SK-N-MC (cell line): ENCODE measurements around the gene NBEA.

ENCODE experiments used
- EZH2 ChIP-seq: fragments of 200-600 bp; sonication (generic); IDR thresholded peaks from one replicate; pipeline ENCODE4 v1.6.1; 2017; ENCODE audit warnings: antibody characterized with exemption
- POLR2AphosphoS5 ChIP-seq: IDR thresholded peaks from 2 replicates; pipeline ENCODE4 v1.6.1; 2012; ENCODE audit warnings: mild to moderate bottlenecking, low read depth, low read length, borderline replicate concordance

DNA sequence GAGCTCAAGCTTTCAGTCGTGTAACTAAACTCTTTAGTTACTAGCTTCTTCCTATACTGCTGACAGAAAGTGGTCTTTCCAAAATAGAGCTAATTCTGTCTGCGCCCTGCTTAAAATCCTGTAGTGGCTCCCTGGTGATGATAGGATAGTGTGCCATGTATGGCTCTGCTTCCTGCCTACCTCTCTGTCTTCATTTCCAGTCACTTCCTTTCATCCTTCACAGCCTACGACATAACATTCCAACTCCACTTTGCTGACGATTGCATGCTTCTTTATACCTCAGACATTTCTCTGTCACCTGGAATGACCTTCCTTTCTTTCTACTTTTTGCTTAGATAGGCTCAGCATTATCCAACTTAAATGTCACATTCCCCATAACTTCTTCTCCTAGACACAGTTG lies 343.6 kb downstream of the NBEA start:
- no peak for TF ChIP-seq EZH2
- no peak for TF ChIP-seq POLR2AphosphoS5
